ENCODE data around the gene HSPA13. TPM values are rescaled to one million over a fixed set of nuclear protein-coding genes. Genes with fewer than 3 reads are reported as not detected.

HSPA13 gene
- total RNA-seq, 4 donors from 2014 or later, result 19.6 to 26.9 (median 21.5) TPM

GRCh38 chr21:14403681-14404318, 20.9 kb upstream of the HSPA13 start:
- peak in 3 of 6 experiments; percentile 43 to 57 (median 47) for TF ChIP-seq CTCF (IDR thresholded peaks at IDR 0.05)
- no peak for TF ChIP-seq POLR2A (IDR thresholded peaks at IDR 0.05)
- no peak for DNase-seq
- Histone ChIP-seq H3K27me3 (no peaks in the 10 kb centered on the region), H3K4me3 (replicated peaks in 1 of 3) (no peak overlapping the region), H3K27ac (no peak overlapping the region), H3K9me3 (no peaks in the 10 kb centered on the region), H3K4me1 (no peaks in the 10 kb centered on the region), H3K36me3 (no peaks in the 10 kb centered on the region)
- intact Hi-C loops (cut with DNase I), result no loop called here
- WGBS, 2 donors, result 47 to 54% methylated on average over 1 of the region's 1 CpG

- no peak overlapping the region for H3K4me3 ChIP-seq (replicated peaks in 1 of 3)
- intact Hi-C loops (cut with DNase I), result no loop called here
- no peak overlapping the region for H3K27ac ChIP-seq
- TF ChIP-seq CTCF (IDR thresholded peaks at IDR 0.05) (no peak), POLR2A (IDR thresholded peaks at IDR 0.05) (no peak)
- no peaks in the 10 kb centered on the region for H3K36me3 ChIP-seq
- 37 to 44% methylated on average over 1 of the region's 1 CpG for WGBS, 2 donors
- no peak for DNase-seq
- H3K27me3 ChIP-seq, result no peaks in the 10 kb centered on the region
- no peaks in the 10 kb centered on the region for H3K9me3 ChIP-seq
- no peaks in the 10 kb centered on the region for H3K4me1 ChIP-seq
Observed at GRCh38 chr21:14401217-14401616, 18.3 kb upstream of the HSPA13 start.

GRCh38 chr21:14388282-14388681, 5.3 kb upstream of the HSPA13 start:
- 88 to 90% methylated on average over 2 of the region's 2 CpGs for WGBS, 2 donors
- Histone ChIP-seq H3K4me1 (peaks cover 0 to 3% of the 10 kb centered on the region in 2 donors), H3K9me3 (no peaks in the 10 kb centered on the region), H3K27ac (no peak overlapping the region), H3K4me3 (replicated peaks in 1 of 3) (no peak overlapping the region), H3K36me3 (no peaks in the 10 kb centered on the region), H3K27me3 (no peaks in the 10 kb centered on the region)
- DNase-seq, result no peak
- no peak for TF ChIP-seq POLR2A (IDR thresholded peaks at IDR 0.05)
- TF ChIP-seq CTCF (IDR thresholded peaks at IDR 0.05), result no peak
- intact Hi-C loops (cut with DNase I), result no loop called here

GRCh38 chr21:14384453-14384852, 1.5 kb upstream of the HSPA13 start:
- peaks cover 3 to 5% of the 10 kb centered on the region in 2 donors for H3K4me1 ChIP-seq
- DNase-seq, result peak in 1 of 2 donors; percentile 10
- intact Hi-C loops (cut with DNase I), result no loop called here
- H3K4me3 ChIP-seq (replicated peaks in 1 of 3), result no peak overlapping the region
- H3K27ac ChIP-seq, result no peak overlapping the region
- TF ChIP-seq POLR2A (IDR thresholded peaks at IDR 0.05) (no peak), CTCF (IDR thresholded peaks at IDR 0.05) (no peak)
- H3K9me3 ChIP-seq, result no peaks in the 10 kb centered on the region
- H3K36me3 ChIP-seq, result no peaks in the 10 kb centered on the region
- no peaks in the 10 kb centered on the region for H3K27me3 ChIP-seq
- WGBS, 2 donors, result 64 to 65% methylated on average over 2 of the region's 2 CpGs

- H3K27ac ChIP-seq, result peak overlapping the region; percentile 75 to 86 (median 83)
- DNase-seq, result peak in 1 of 2 donors; percentile 2
- intact Hi-C loops (cut with DNase I), result no loop called here
- no peaks in the 10 kb centered on the region for H3K27me3 ChIP-seq
- 2 to 3% methylated on average over 21 of the region's 21 CpGs for WGBS, 2 donors
- no peaks in the 10 kb centered on the region for H3K9me3 ChIP-seq
- peaks cover 3 to 5% of the 10 kb centered on the region in 2 donors for H3K4me1 ChIP-seq
- no peak for TF ChIP-seq POLR2A (IDR thresholded peaks at IDR 0.05)
- TF ChIP-seq CTCF (IDR thresholded peaks at IDR 0.05), result no peak
- H3K4me3 ChIP-seq (replicated peaks in 1 of 3), result peak overlapping the region; percentile 21 to 79 (median 41)
- no peaks in the 10 kb centered on the region for H3K36me3 ChIP-seq
Observed at GRCh38 chr21:14383596-14384180, 742 bp upstream of the HSPA13 start.

Data from thyroid gland (tissue), 4 donors.